SHP77 (cell line): ENCODE data around the gene DNAH3.
"Not testable (repeated sequence)": the region's sequence is repeated elsewhere in the genome, so short reads cannot be mapped to it uniquely, and the experiment has no call there.

Source experiments
- DNase-seq, 2 experiments: peaks; one replicate each; lab custom pipeline; 2025; lab: John Stamatoyannopoulos, UW

Gene DNAH3

DNA sequence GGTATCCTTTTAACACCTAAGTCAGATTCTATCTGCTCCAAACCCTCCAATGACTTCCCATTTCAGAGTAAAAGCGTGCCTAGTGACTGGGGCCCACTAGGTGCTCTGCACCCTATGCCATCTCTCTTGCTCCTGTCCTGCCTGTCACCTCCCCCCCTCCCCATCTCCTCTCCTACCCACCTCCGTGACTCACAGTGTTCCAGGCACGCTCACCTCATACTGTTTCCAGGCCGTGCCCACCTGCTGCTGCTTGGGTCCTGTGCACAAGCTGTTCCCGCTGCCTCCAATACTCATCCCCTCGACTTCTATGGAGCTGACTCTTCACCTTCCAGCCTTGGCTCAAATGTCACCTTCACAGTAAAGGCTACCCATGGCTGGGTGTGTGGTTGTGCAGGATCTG lies 21.7 kb downstream of the DNAH3 start:
- no peak for DNase-seq

DNA sequence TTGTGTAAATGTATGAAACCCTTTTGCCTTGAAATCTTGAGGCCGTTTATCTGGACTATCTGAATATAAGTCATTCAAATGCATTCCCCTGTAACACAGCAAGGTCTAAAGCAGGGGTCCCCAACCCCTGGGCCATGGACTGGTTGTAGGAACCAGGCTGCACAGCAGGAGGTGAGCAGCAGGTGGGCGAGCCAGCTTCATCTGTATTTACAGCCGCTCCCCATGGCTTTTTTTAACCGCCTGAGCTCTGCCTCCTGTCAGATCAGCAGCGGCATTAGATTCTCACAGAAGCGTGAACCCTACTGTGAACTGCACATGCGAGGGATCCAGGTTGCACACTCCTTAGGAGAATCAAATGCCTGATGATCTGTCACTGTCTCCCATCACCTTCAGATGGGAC lies 24.1 kb downstream of the DNAH3 start:
- no peak for DNase-seq

DNA sequence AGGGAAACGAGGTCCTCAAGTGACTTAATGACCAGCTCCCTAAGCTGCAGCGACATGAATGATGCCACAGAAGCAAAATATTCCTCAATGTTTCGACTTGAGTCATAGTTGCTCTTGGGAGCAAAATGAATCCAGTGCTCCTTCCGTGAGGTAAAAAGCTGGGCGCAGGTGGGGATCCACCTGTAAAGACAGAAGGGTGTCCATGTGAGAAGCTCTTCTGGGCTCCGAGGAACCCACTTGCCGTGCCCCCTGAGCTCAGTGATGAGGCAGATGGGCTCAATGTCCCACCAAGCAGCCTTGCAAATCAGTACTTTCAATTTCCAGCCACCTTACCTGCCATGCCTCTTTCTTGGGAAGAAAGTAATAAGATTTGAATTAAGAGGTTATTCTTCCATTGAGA lies 25.5 kb downstream of the DNAH3 start:
- no peak for DNase-seq

DNA sequence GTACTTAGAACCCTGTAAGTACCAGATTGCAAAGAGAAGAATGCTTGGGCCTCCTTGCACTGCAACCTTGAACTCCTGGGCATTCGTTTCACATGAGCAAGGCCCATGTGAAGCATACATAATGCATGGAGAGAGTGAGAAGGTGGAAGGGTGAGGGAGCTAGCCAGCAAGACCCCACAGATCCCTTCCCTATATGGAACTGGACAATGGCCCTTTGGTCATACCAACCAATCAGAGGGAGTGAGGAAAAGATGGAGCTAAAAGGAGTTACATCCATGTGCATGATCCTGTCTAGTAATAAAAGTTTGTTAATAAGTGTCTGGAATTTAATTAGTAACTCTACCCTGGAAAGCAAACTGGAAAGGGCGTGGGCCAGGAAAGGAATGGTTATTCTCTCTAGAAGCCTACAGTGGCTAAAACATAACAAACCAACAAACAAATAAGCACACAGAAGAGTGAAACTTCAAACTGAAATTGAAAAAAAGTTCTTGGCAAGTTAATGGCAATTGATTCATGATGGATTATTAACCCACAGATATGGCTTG lies 29.6 kb downstream of the DNAH3 start:
- no peak for DNase-seq

DNA sequence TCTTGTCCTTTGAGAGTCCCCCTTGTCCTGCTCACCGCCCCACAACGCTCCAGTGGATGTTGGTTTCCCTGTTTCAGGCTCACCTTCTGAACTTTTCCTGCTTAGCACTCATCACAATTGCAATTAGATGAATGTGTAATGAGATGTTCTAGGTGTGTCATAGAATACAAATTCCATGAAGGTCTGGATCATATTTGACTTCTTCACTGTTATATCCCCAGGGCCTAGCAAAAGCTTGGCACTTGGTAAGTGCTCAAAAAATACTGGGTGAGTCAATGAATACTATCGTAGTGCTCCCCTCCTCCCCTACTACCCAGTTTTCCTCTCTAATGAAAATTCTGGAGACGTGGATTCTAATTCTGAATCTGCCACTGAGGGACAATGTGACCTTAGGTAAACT lies 33.1 kb downstream of the DNAH3 start:
- DNase-seq = no peak

DNA sequence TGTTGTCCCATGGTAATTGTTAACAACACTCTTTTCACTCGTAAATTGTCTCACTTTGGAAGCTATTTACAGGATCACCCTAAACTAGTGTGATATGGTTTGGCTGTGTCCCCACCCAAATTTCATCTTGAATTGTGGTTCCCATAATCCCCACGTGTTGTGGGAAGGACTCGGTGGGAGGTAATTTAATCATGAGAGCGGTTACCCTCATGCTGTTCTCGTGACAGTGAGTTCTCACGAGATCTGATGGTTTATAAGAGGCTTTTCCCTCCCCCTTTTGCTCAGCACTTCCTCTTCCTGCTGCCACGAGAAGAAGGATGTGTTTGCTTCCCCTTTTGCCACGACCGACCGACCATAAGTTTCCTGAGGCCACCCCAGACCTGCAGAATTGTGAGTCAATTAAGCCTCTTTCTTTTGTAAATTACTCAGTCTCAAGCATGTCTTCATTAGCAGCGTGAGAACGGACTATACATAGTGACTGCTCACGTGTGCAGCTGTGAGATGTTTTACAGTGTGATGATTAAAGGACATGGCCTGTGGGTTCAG lies 34.4 kb downstream of the DNAH3 start:
- no peak for DNase-seq

DNA sequence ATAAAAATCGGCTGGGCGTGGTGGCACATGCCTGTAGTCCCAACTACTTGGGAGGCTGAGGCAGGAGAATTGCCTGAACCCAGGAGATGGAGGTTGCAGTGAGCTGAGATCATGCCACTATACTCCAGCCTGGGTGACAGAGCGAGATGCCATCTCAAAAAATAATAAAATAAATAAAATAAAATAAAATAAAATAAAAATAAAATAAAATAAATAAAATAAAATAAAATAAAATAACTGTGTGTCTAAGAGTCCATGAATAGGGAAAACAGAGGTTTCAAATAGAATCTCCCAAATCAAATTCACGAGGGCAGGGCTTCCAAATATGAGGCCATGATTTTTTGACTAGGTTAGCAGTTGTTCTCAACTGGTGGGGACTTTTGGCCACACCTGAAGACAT lies 35.1 kb downstream of the DNAH3 start:
- not testable (repeated sequence) for DNase-seq

DNA sequence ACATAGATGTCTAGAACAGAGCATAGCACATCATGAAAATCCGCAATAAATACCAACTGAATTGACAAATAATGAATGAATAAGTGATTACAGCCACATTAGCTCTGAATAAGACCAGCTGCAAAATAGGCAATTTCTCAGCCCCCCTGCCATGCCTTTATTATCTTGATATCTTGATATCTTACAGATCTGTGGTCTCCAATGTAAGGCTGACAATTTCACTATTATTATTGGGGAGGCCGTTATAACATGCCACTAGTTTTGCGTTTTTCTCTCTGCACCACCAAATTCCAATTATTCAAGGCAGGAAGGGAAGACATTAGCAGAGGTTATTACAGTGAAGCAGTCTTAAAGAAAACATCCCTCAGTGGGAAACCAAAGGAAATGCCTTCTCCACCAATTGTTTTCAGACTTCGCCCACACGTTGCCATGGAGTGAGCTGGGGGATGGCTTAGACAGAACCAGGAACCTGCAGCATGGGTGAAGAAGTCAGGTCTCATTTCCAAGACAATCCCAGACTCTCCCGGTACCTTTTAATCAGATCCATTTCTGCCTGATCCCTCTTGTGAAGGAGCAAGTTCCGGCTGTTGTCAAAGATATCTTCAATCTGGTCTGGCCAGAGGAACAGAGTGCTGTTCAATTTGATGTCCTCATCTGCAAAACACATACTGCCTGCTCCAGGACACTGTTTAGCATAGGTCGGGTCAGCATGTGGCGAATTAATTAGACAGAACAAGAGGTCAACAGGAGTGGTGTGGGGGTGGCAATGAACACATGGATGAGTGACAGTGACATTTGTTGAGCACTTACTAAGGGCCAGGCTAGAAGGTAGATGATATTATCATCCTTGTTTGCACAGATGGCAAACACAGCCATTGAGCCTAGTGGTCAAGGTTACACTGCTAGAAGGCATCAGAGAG lies 46.4 kb downstream of the DNAH3 start:
- peak in 1 of 2 experiments; percentile 4 for DNase-seq

DNA sequence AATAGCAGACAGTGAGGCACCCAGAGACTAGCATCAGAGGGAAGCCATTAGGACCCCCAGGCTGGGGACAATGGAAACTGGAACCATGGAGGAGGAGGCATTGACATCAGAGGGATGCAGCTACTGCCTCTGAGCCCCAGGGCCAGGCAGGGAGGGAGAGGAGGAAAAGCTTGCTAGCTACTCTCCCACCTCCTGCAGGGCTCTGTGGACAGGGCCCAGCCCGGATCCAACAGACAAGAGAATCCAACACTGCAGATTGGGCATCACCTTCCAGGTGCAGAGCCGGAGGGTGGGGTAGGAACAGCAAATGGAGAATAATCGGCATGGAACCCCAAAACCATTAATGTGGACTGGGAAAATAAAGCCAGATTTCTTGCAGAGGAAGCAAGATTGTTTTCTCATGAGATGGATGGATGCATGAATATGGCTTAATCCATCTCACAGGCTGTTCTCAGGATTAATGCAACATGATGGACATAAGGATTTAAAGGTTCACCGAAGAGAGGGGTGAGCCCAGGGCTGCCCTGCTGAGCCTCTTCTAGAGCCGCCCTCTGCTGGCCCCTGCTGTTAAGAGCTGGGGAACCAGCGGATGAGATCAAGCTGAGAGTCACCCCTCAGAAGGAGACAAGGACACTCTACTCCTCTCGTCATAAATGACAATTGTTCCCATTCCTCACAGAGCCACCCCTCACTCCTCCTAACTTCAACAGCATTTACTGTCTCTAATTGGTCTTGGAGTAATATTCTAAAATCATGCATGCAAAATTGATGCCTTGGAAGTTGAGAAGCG lies 48.8 kb downstream of the DNAH3 start:
- DNase-seq = no peak

DNA sequence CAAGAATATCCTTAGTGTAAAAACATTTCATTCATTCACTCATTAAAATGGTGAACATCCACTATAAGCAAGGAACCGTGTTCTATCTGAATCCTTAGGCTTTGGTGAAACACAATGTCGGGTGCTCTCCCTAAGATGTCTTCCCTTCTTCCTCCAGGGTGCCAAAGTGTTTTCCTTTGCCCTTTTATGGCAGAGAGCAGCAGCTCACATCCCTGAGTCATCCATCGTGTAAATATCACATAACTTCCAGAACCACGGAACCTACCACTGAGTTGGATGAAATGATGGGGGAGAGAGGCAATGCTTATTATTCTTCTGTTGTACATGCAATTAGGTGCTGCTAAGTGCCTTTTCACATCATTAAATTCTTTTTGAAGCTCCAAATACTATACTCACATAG lies 50.2 kb downstream of the DNAH3 start:
- DNase-seq = no peak

DNA sequence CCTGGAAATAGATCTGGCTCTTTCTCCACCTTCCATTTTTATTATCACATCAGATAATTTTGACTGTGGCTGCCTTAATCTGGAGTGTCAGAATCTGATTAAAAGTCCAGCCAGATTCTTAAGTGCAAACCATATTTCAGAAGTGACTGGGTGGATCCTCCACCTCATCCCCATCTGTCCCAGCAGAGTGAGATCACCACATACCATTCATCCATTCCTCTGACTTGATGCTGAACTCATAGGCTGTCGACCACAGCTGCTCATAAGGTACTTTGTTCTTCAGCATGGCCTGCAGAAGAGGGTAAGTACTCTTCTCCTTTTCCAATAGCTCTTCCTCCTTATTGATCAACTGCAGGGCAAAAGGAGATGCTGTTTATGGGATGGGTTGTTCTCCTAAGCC lies 53.5 kb downstream of the DNAH3 start:
- no peak for DNase-seq

DNA sequence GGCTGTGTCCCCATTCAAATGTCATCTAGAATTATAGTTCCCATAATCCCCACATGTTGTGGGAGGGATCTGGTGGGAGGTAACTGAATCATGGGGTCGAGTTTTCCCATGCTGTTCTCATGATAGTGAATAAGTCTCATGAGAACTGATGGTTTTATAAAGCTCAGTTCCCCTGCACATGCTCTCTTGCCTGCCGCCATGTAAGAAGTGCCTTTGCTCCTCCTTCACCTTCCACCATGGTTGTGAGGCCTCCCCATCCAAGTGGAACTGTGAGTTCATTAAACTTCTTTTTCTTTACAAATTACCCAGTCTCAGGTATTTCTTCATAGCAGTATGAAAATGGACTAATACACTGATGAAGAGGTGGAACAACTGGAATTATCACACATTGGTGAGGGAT lies 55.9 kb downstream of the DNAH3 start:
- not testable (repeated sequence) for DNase-seq

DNA sequence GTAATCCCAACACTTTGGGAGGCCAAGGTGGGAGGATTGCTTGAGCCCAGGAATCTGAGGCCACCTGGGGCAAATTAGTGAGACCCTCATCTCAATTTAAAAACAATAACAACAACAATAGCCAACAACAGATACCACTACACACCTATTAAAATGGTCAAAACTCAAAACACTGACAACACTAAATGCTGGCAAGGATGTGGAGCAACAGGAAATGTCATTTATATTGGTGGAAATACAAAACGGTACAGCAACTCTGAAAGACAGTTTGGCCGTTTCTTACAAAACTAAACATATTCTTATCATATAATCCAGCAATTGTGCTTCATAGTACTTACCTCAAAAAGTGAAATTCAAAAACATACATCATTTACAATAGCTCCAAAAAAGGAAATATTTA lies 57.7 kb downstream of the DNAH3 start:
- DNase-seq = no peak

DNA sequence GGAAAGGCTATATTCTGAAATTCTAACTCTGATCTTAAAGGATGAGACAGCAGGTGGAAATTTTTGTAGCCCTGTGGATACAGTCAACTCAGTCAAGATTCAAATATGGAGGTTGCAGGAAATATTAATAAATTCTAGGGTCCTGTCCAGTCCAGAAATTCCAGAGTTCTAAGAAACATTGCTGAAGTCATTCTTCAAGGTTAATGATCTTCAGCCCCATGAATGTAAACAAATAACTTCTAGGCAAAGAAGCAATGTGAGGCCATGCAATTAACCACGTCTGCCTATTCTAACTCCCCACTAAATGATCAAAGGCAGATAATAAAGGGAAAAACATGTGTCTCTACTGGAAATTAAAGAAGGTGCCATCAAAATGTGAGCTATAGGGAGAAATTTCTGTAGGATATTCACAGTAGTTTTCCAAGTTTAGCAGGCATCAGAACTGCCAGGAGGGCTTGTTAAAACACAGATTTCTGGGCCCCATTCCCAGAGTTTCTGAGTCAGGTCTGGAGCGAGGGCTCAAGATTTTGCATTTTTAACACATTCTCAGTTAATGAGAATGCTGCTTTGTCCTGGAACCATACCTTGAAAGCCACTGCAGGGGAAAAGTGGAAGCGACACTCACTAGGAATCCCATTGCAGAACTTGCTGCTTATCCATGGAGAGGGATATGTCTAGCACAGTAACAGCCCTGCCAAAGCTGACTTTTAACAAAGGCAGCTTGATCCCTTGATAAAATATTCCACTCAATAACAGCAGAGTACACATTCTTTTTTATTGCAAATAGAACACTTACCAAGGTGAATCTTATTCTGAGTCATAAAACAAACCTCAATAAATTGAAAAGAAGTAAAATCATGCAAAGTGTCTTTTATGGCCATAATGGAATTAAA lies 61.8 kb downstream of the DNAH3 start:
- DNase-seq = no peak

DNA sequence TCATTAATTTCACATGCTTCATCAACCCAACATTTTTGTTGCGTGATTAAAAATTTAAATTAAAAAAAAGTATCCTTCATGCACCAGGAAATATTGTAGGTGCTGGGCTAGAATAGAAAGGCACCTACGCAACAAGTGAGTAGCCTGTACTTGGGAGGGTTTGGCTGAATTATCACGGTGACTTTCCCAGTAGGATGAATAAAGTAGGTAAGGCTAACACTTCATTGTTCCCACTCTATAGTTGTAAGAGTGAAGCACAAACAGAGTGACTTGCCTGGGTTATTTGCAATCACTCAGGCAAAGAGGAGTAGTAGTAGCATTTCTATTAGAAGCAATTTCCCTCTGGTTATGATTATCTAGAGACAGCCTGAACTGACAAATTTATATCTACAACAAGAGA lies 62.5 kb downstream of the DNAH3 start:
- no peak for DNase-seq

DNA sequence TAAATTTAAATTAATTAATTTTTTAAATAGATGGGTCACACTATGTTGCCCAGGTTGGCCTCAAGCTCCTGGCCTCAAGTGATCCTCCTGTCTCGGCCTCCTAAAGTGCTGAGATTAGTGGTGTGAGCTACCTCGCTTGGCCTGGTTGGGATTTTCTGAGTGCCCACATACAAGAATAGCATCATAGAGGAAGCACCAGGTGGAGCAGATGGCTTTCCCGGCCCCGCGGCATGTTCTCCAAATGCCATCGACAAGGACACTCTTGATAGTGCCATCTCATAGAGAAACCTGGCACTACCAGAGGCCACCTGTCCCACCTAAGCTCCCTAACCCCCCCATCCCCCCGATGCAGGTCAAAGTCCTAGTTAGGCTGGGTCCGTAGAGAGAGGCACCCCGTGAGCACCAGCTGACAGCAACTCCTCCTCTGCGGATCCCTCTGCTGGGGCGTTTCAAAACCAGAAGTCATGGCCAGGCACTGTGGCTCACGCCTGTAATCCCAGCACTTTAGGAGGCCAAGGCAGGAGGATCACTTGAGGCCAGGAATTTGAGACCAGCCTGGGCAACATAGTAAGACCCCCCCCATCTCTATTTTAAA lies 65.9 kb downstream of the DNAH3 start:
- no peak for DNase-seq

DNA sequence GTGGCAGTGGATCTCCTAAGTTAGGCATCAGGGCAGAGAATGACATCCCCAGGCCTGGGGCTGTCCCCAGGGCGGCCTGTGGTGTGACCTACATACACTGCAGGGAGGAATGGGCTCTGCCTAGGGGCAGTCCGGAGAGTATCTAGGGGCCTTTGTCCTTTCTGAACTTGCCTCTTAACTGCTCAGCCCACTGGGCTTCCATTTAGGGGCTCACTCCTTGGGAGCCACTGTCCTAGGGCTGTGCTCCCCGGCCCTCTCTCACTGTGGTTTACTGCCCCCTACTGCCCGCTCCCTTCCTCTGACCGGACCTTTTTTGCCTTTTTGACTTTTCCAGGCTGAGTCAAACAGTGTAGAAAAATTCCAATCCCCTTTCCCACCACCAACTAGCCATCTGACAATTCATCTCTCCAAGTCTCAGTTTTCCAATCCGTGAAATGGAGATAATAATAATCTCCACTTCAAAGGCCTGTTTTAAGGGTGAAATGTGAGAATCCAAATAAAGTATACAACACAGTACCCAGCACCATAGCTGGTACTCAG lies 66.8 kb downstream of the DNAH3 start:
- peak; percentile 41 to 52 for DNase-seq

DNA sequence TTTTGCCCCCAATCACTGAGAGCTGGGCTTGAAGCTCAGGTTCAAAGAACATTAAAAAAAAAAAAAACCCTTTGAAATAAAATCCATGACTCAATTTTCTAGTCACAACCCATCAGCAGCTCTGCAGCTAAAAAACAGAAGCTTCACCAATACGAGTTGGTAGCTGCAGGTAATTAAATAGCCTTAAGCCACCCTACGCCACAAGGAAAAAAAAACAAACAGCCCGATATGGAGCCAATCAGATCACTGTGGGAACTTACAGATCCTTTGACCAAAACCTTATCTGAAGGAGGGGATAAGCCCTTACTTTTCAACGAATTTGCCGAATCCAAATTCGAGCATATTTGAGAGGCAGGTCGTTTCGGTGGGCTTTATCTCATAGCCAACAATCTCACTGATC lies 69.3 kb downstream of the DNAH3 start:
- DNase-seq = no peak

DNA sequence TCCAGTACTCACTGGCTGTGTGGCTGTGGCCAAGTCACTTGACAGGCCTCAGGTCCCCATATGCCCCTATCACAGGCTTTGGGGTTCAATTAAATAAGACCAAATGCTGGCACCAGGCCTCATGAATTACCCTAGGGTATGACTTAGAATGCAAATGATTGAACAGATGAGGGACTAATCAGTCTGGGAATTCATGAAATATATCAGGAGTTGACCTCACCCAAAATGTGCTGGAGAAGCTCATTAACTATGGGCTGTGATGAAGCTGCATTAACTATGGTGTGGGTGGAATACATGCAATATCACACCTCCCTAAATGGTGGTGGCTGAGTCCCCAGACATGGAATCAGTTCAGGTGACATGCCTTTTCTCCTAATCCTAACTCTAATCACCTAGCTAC lies 72.1 kb downstream of the DNAH3 start:
- DNase-seq = no peak

DNA sequence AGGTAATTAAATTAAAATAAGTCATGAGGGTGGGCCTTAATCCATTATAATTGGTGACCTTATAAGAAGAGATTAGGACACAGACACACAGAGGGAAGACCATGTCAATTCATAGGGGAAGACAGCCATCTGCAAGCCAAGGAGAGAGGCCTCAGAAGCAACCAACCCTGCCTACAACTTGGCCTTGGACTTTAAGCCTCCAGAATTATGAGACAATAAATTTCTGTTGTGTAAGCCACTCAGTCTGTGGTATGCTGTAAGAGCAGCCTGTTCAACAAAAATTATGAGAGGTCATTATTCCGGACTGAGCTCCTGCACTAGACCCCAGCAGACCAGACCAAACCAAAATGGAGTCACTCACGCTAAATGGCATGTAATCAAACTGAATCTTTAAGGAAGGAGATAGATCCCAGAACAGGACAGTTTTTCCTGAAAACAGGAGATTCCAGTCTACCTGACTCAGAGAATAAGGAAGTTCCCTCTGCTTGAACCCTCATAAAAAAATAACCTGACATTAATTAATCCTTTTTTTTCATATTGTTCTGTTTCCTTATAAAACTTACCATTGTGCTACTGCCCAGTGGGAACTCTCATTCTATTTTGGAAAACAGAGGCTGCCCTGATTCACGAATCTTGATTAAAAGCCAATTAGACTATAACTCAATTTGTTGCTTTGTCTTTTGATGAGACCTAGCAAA lies 74.3 kb downstream of the DNAH3 start:
- no peak for DNase-seq
